Stomach (tissue), 4 donors: Measurements from ENCODE around the gene WNT3A.

Source experiments
- POLR2A ChIP-seq, 4 donors: fragments of 450-650 bp; IDR thresholded peaks; one replicate each; pipeline ENCODE4 v1.6.1; 2016; ENCODE audit warnings: antibody characterized with exemption in 4 of 4, control low read depth in 2 of 4, mild to moderate bottlenecking in 1 of 4, moderate library complexity in 1 of 4
- POLR2AphosphoS5 ChIP-seq, 3 donors: sonication (generic); formaldehyde crosslinking; IDR thresholded peaks; one replicate each; pipeline ENCODE4 v1.6.1; 2016; ENCODE audit warnings: antibody characterized with exemption in 3 of 3

DNA sequence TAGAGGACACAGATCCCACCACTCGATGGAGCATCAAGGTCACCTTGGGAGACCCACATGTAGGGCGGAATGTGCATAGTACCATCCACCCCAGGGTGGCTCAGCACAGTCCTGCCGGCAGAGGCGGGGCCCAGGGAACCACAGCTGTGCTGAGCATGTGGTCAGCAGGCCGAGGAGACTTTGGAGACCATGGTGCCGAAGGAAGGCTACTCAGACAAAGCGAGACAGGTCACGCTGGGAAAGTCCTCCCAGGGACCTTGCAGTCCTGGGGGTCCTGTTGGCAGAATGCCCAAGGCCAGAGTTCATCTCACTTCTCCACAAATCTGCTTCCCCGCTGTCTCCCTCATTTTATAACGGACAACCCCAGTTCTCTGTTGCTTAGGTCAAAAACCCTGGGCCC is 22.5 kb downstream of the WNT3A start:
- TF ChIP-seq POLR2AphosphoS5 (IDR thresholded peaks at IDR 0.05) (no peak), POLR2A (IDR thresholded peaks at IDR 0.05) (no peak)
